ENCODE measurements around the gene TMPRSS2. TPM values are rescaled to one million over a fixed set of nuclear protein-coding genes. Genes with fewer than 3 reads are reported as not detected.

TMPRSS2 gene
- total RNA-seq, 2 donors from 2014 or later, result 0.78 TPM; not detected in 1

DNA sequence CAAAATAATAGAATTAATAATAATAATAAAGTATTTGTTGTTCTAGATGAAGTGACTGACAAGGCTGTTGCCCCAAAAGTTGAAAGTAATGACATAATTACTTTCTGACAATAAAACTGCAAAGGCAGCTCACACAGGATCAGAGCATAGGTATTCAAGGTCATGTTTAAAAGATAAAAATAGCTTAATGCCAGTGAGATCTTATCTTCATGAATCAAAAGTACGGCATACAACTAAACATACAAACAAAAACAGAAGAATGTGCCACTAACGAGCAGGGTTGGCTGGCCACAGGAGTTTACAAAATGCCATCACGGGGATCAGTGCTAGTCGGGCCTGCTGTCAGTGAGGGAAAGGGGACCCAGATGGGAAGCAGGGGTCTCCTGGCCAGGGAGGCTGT, 22.4 kb upstream of the TMPRSS2 start:
- ATAC-seq (ENCODE audit: insufficient number of reproducible peaks, low FRiP score, low read depth) (no peak), DNase-seq (ENCODE audit: low spot score) (no peak)
- H3K9me3 ChIP-seq, result no peaks in the 10 kb centered on the region
- H3K4me3 ChIP-seq, result no peak overlapping the region
- no peaks in the 10 kb centered on the region for H3K27me3 ChIP-seq (replicated peaks; ENCODE audit: insufficient read depth)
- no peaks in the 10 kb centered on the region for H3K4me1 ChIP-seq (ENCODE audit: control insufficient read depth in 1 of 2, low read depth in 2 of 2)
- H3K36me3 ChIP-seq, result no peaks in the 10 kb centered on the region
- H3K27ac ChIP-seq, result no peak overlapping the region
- no peak for TF ChIP-seq CTCF (IDR thresholded peaks at IDR 0.05)

DNA sequence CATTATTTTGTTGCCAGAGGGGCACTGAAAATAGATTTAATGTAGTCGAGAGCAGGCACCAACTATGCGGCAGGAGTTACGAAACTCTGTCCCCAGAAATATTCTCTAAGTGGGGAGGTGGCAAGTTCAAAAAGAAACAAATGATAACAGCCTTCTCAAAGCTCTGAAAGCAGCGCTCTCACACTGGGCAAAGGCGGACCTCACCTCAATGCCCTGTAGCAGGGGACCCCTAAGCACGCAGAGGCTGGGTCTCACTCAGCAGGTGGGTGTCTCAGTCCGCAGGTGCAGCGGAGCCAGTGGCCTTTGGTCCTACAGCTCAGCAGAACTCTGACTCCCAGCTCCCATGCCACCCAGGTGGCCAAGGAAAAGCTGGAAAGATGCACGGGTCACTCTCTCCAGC, 21.8 kb upstream of the TMPRSS2 start:
- H3K4me1 ChIP-seq (ENCODE audit: control insufficient read depth in 1 of 2, low read depth in 2 of 2), result no peaks in the 10 kb centered on the region
- H3K27ac ChIP-seq, result no peak overlapping the region
- no peaks in the 10 kb centered on the region for H3K27me3 ChIP-seq (replicated peaks; ENCODE audit: insufficient read depth)
- ATAC-seq (ENCODE audit: insufficient number of reproducible peaks, low FRiP score, low read depth), result no peak
- no peak overlapping the region for H3K4me3 ChIP-seq
- no peak for DNase-seq (ENCODE audit: low spot score)
- H3K9me3 ChIP-seq, result no peaks in the 10 kb centered on the region
- no peak for TF ChIP-seq CTCF (IDR thresholded peaks at IDR 0.05)
- no peaks in the 10 kb centered on the region for H3K36me3 ChIP-seq

DNA sequence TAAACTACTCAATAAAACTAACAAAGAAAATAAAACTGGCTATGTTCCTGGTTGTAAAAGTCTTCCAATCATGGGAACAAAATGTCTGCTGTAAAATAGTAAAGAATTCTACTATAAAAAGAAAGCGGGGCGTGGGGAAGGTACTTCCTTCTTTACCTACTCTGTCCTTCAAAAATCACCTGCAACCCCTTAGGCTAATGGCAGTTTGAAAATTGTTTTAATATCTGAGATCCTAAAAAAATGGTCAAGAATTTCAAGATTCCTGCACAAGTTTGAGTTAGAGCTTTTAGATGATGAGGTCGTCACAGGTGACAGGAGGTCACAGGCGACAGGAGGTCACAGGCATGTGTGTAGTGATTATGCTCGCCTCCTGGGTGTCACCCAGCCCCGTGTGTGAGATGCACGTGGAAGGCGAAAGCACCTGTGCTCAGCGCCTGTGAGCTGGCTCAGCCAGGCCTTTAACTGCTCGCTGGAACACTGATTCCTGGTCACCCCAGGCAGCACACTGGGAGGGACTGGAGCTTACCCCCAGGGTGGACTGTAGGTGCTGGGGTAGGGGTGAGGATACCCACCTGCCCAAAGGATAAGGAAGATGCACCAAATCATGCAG, 18.6 kb upstream of the TMPRSS2 start:
- TF ChIP-seq CTCF (IDR thresholded peaks at IDR 0.05), result no peak
- H3K9me3 ChIP-seq, result no peaks in the 10 kb centered on the region
- DNase-seq (ENCODE audit: low spot score) (no peak), ATAC-seq (ENCODE audit: insufficient number of reproducible peaks, low FRiP score, low read depth) (no peak)
- H3K36me3 ChIP-seq, result no peaks in the 10 kb centered on the region
- no peaks in the 10 kb centered on the region for H3K4me1 ChIP-seq (ENCODE audit: control insufficient read depth in 1 of 2, low read depth in 2 of 2)
- H3K4me3 ChIP-seq, result no peak overlapping the region
- no peaks in the 10 kb centered on the region for H3K27me3 ChIP-seq (replicated peaks; ENCODE audit: insufficient read depth)
- H3K27ac ChIP-seq, result no peak overlapping the region

GRCh38 chr21:41523175-41523574, 15.2 kb upstream of the TMPRSS2 start:
- no peak for ATAC-seq (ENCODE audit: insufficient number of reproducible peaks, low FRiP score, low read depth)

DNA sequence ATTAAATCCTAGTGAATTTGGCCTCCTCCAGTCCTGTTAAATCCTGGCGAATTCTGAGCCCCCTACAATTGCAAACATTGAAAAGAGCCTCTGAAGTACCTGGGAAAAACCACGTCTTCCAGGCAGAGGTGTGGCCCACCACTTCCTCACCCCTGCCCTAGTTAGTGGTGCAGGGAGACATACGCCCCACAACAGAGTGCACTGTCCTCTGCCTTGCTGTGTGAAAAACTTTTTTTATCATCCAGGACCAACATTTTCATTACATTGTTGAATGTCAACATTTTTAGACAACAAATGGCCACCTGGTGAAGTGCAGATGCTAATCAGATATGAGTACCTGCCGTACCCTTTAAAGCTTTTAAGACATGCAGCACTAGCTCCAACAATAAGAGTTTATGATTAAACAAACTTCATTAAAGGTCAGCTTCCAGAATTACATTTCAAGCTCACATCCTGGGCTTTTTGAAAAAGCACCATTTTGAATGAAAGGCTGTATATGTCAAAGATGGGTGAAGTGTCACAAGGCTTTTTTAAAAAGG, 13.6 kb upstream of the TMPRSS2 start:
- no peaks in the 10 kb centered on the region for H3K27me3 ChIP-seq (replicated peaks; ENCODE audit: insufficient read depth)
- no peaks in the 10 kb centered on the region for H3K4me1 ChIP-seq (ENCODE audit: control insufficient read depth in 1 of 2, low read depth in 2 of 2)
- TF ChIP-seq CTCF (IDR thresholded peaks at IDR 0.05), result no peak
- H3K27ac ChIP-seq, result no peak overlapping the region
- H3K4me3 ChIP-seq, result no peak overlapping the region
- ATAC-seq (ENCODE audit: insufficient number of reproducible peaks, low FRiP score, low read depth), result no peak
- no peak for DNase-seq (ENCODE audit: low spot score)
- no peaks in the 10 kb centered on the region for H3K36me3 ChIP-seq
- no peaks in the 10 kb centered on the region for H3K9me3 ChIP-seq

More at GRCh38 chr21:41523175-41523574, 15.2 kb upstream of the TMPRSS2 start:
- Histone ChIP-seq H3K27me3 (replicated peaks; ENCODE audit: insufficient read depth) (no peaks in the 10 kb centered on the region), H3K4me3 (no peak overlapping the region), H3K27ac (no peak overlapping the region), H3K4me1 (ENCODE audit: control insufficient read depth in 1 of 2, low read depth in 2 of 2) (no peaks in the 10 kb centered on the region), H3K9me3 (no peaks in the 10 kb centered on the region), H3K36me3 (no peaks in the 10 kb centered on the region)
- DNase-seq (ENCODE audit: low spot score), result no peak
- no peak for TF ChIP-seq CTCF (IDR thresholded peaks at IDR 0.05)
